SIG-M5 (cell line): Measurements from ENCODE around the gene GABRB3.
"Not testable (repeated sequence)": the region's sequence is repeated elsewhere in the genome, so short reads cannot be mapped to it uniquely, and the experiment has no call there.

Experiments used
- DNase-seq: peaks from one replicate; lab custom pipeline; 2025; lab: John Stamatoyannopoulos, UW

GABRB3 gene

DNA sequence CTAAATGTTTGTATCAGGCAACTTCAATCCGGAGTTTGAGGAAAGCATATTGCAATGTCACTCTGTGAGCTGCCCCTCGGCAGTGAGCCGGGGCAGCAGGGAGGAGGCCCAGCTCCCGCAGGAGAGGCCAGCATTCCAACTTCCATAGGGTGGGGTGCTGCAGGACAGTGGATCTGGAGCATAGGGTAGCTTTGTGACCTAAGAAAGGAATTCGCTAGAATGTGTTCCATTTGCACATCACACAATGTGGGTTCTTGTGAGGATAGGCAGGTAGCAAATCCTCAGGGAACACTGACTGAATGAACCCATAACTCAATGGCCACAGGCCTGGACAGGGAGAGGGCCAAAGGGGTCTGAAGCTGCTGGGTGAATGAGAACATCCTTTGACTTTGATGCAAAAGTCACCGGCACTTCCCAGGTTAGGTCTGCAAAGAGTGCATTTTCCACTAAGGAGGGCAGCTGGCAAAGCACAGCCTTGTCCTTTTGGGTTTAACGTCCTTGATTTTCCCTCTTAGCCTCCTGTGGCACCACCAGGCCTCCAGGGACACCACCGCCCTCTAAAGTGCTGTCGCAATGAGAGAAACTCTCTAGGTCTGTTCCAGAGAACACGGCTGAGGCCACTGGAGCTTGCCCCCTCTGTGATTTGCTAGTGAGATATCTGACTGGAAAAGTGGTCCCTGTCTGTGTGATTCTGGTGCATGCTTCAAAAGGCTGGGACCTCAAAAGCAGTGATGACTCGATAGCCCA lies 36.2 kb downstream of the GABRB3 start:
- no peak for DNase-seq

DNA sequence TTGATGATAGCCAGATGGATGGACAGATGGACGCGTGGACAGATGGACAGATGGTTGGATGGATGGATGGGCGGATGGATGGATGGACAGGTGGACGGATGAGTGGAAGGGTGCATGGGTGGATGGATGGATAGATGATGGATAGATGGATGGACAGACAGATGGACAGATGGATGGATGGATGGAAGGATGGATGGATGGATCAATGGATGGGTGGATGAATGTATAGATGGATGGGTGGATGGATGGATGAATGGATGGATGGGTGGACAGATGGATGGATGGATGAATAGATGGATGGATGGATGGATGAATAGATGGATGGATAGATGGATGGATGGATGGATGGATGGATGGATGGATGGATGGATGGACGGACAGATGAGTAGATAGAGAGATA lies 40.9 kb downstream of the GABRB3 start:
- DNase-seq: no peak

DNA sequence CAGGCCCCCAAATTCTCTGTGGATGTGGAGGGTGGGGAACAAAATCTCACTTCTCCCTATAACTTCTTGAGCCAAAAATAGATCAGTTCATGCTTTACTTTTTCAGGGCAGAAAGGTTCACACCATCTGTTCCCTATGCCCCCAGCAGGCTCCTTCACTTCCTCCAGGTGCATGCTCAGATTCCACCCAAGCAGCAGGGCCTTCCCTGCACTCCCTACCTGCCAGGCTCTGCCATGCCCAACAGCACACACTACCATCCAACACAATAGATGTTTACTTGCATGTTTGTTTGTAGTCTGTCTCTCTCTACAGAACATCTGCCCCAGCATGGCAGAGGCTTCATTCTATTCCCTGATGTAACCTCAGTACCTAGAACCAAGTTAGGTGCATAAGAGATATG lies 43.3 kb downstream of the GABRB3 start:
- DNase-seq: no peak

DNA sequence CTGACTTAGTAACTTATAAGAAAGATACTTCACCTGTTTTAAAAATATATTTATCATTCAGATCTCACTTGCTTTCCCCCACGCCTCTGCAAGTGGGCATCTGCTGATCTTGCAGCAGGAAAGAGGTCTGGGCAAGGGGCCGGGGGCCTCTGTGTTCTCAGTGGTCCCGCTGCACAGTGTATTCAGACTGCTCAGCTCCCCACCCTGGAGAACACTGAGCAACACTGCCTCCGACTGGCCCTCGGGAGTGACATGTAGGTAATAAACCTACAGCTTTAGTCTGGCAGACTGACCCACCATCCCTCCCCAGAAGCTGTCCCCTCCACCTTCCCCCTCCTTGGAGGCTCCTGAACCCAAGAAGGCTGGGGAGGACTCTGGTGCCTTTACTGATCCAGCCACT lies 43.8 kb downstream of the GABRB3 start:
- DNase-seq: no peak

DNA sequence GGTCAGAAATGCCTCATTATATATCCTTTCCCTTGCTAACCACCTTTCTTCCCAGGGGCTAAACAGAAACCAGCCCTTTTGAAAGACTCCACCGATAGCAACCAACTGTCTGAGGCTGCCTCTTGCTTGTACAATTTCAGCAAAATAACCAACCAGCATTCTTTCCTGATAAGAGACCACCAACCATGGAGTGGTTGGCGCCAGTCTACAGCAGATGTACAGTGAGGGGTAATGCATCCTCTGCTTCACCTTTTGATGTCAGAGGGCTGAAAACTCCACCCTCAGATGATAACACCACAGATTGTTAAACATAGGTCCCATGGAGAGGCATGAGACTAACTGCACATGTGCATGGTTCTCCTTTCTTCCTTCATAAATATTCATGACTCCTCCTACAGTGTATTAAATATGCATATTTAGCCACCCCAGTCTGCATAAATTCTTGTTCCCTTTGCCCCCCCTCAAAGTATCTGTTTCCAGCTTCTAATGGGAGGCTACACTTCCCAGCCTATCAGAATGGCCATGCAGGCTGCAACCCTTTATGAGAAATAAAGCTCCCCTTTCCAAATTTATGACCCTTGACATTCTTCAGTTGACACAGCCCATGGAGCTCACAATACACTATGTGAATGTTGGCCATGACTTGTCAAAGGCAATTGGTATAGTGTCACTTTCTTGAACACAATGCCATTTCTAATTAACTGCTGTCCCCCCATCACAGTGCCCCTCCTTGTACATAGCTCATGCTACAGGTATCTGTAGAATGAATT lies 48.3 kb downstream of the GABRB3 start:
- no peak for DNase-seq

DNA sequence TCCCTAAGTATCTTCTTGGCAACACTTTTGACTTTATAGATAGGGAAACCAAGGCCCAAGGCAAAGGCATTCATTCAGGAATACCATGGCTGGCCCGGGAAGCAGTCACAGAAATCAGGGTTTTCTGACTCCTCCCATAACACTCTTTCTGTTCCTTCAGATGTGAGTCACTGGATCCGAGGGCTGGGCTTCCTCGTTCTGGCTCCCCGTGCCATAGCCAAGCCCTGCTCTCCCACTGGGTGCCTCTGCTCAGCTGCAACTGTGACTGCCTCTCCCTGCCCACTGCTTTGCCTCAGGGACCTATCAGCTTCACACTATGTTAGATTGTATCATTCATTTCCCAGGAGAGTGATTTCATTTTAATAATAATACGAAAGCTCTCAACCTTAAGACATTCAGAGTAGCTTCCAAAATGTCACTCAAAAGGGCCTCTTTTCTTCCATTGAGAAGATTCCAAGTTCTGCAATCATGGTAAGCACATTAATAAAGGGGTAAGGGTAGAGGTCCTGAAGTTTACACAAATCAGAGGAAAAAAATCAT lies 50.2 kb downstream of the GABRB3 start:
- no peak for DNase-seq

DNA sequence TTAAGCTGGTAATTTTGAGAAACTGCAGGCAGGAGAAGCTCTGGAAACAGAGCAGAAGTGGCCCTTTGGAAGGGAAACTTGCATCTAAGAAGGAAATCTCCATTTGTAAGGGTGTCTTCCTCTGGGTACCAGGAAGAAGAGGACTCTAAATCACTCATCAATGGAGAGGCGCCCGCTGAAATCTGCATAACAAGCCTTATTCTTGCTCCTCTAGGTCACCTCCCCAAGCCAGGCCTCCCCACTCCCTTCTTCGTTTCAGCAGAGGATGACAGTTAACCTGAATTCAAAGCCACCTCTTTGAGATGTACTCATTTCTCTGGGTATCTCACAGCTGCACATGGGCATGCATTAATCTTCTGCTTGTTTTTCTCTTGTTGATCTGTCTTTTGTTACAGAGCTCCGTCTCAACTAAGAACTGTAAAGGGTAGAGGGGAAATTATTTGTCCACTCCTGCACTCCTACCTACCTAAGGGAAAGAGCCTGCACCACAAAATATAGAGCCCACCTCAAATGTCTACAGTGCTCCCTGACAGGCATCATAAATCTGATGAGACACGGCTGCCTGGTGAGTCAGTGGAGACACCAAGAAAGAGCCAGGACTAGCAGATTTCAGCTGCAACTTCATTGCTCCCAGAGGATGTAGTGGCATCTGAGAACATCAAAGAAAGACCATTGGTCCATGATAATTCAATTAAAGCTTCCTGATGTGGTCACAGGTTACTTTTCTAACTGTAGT lies 51.5 kb downstream of the GABRB3 start:
- no peak for DNase-seq

DNA sequence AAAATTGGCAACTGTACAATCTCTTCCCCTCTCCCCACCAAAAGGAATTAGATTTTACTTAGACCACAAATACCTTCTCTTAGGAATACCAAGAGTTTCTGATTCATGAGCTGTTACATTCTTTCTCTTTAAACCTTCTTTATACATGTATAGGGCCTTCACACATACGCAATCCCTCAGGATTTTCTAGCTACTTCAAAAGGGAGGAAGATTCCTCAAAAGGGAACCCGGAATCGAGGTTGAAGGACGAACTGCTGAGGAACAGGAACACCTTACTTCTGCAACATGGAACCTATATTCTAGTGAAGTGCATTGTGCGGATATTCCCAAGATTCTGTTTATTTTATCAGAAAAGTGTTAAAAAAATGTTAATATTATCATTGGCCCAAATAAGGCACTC lies 52.3 kb downstream of the GABRB3 start:
- DNase-seq: no peak

DNA sequence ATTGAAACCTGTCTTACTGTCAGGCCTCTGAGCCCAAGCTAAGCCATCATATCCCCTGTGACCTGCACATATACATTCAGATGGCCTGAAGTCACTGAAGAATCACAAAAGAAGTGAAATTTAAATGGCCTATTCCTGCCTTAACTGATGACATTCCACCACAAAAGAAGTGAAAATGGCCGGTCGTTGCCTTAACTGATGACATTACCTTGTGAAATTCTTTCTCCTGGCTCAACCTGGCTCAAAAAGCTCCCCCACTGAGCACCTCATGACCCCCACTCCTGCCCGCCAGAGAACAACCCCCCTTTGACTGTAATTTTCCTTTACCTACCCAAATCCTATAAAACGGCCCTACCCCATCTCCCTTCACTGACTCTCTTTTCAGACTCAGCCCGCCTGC lies 53.0 kb downstream of the GABRB3 start:
- not testable (repeated sequence) for DNase-seq

DNA sequence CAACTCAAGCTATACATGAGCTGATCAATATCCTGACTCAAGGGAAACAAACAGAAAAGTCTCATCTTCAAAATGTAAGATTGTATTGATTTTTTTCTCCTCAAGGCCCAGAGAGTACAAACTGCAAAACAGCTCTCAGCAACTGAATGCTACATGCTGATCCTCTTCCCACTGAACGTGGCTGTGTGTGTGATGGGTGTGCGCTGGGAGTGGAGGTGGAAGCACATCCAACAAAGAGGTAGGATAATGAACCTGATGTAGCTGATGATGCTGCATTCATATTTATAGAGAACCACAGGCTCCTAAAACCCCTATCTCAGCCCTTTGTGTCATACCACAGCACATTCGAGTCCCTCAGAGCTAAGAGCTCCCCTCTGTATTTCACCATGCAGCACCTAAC lies 56.8 kb downstream of the GABRB3 start:
- no peak for DNase-seq

DNA sequence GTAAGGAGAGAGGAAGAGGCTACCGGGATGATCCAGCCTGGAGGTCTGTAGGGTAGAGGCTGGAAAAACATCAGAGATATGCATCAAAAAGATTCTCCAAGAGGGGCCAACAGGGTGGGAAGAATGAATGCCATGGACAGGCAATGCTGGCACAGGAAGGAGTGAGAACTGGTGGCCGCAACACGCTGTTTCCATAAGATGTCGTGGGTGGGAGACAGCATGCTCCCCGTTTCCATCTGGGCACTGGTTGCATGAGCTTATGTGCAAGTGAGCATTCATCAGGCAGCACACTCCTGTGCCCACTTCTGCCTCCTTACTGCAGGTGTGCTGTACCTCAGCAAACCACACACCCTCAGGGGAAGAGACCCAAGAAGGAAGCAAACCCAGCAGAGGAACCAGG lies 59.4 kb downstream of the GABRB3 start:
- no peak for DNase-seq

DNA sequence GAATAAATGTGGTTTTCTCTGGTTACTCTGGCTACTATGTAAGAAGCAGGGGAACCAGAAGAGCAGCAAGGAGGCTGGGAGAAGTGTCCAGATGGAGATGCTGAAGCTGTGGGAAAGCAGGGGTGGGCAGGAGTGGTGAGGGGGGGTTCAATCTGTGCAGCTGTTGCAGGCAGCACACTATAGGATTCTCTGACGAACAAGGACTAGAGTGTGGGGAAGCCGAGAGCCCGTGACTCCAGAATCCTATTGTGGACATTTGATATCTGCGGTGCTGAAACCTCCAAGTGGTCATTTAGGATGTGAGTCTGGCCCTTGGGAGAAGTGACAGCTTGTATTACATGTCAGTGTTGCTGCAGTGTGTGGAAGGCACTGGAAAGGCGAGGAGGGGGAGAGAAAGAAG lies 60.5 kb downstream of the GABRB3 start:
- no peak for DNase-seq

DNA sequence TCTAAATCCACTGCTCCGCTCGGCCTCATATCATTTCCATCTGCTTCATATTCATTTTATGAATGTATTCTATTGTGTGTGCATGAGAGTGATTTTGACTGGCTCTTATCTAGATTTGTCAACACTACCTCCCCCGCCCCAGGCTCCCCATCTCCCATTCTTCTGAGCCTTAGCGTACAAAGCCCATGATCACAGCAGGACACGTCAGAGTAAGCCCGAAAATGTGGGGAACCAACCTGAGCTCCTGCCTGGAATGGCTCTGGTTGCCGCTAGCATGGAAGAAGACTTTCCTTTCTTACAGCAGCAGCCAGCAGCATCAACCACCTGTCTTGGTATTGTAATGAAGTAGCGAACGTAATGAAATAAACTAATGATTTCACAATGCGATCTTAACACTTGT lies 61.4 kb downstream of the GABRB3 start:
- DNase-seq: no peak

DNA sequence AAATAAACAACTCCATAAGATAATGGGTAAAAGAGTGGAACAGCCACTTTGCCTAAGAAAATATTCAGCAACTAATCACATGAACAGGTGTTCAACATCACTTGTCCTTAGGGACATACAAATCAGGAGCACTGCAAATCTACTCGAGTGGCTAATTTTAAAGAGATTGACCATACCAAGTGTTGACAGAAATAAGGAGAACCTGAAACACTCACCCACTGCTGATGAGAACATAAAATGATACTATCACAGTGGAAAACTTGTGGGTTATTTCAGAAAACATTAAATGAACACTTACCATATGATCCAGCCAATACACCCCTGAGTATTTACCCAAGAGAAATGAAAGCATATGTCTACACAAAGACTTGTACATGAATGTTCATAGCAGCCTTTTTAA lies 70.5 kb downstream of the GABRB3 start:
- no peak for DNase-seq

DNA sequence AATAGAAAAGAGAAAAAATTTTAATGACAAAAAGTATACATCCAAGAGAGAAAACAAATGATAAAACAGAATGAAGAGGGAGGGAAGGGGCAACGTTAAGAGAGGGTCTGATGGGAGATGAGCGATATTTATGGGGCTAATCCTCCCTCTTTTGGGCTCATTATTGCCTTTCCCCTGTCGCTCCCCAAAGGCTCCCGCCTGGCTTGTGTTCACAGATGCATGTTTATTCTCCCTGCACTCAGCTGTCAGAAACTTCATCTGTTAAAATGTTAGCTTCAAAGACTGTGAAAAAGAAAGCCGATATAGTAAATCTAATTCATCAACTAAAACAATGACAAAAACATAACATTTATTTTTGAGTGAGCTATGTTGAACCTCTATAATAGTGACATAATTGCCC lies 74.3 kb downstream of the GABRB3 start:
- no peak for DNase-seq

DNA sequence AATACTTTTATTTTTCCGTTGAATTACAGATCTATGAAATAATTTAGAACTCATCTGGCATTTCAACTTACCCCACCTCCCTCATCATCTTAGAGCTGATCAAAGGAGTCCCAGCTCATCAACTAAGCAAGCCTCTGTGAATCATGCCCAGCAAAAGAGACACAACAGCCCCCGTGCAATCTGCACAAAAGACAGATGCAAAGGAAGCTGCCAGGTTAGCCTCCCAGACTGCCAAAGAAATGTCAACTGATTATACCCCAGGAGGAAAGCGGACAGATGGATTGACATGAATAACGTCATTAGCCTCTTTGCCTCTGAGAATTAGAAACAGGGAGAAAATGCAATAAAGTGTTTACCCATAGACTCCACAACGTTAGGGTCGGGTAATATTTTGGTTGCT lies 75.0 kb downstream of the GABRB3 start:
- DNase-seq: no peak

DNA sequence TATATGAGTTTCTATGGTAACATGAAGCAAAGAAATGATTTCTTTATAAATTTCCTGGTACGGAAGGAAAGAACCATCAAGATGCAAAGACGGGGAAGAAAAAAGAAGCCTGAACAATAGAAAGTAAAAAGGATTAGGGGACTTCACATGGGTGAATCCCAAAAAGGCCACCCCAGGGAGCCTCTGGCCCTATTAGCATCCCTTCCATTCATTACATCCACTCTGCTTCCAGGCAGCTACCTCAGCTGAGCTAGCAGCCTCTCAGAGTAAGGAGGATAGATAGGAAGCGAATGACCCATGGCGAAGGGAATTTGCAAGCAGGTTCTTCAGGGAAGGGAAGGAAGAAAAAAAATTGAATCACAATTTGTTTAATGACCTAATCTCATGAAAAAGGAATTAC lies 81.6 kb downstream of the GABRB3 start:
- DNase-seq: no peak

DNA sequence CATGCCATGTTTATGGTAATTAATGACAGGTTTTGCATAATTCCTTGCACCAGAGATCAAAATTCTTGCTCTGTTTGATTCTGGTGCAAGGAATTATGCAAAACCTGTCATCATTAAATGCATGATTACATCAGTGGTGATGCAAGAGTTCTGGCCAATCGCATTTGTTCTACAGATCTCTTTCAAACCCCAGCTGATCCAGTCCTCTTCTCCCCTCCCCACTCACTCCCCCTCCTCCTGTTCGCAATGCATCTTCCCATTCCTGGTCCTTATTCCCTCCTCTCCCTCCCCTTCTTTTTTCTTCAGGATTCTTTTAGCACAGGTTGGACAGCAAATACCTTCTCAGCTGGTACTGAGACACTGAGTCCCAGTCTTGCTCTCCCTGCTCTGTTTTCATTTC lies 82.1 kb downstream of the GABRB3 start:
- DNase-seq: no peak

DNA sequence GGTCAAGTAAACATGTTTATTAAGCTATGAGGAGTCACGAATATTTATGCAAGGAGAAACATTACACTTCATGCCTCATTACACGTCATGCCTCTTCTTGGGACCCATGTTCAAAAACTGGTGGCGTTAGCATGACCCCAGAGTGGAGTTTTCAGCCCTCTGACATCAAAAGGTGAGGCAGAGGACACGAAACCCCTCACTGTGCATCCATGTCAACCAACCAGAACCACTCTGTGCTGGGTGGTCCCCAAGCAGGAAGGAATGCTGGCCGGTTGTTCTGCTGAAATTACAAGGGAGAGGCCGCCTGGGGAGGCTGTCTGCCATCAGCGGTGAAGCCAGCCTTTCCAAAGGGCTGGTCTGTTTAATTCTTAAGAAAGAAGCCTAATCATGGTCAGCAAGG lies 83.4 kb downstream of the GABRB3 start:
- no peak for DNase-seq

DNA sequence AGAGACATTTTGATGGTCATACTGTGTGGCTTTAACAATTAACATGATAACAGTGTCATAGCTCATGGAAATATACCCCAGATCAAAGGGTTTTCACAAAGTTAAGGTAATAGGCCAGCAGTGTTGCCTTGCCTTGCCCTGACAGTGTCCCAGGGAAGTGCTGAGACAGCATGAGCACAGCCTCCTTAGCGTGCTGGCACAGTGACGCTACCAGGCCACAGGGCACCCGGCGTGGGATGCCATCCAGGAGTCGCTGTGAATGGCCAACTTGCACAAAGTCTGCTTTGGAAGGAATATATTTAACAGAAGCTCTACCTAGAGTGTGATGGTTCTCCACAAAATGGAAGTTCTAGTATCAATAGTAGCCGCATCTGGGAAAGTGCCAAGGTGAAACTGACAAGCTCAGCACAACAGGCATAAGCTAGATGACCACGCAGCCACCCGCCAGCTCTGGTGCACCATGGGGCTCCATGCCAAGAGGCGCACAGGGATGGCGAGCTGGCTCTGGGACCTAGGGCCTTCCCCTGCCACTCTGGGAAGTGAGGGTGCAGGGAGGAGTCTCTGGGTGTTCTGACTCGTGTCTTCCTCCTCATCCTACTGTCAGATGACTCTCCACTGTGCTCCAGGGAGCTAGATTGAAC lies 86.2 kb downstream of the GABRB3 start:
- DNase-seq: no peak

DNA sequence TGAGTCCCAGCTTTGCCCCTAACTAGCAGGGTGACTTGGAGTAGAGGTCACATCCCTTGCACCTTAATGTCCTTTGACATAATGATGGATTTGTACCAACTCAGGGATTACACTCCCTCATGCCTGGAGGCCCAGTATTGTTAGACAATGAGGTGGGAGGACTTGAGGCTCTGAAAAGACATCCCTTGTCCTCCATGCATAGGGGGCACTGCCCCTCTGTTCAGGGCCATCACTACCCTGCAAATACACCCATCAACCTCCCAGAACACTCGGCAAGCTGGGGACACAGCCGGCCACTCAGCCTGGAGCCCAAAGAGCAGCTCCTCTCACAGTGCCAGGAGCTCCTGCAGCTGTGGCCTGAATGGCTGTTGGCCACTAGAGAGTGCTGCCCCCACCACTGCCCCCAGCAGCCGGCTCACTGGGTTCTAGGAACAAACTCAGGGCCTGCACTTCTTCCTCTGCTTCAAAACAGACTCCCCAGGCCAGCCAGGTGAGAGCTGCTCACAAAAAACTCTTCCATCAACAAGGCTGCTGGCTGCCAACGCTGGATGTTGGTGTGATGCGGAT lies 90.2 kb downstream of the GABRB3 start:
- DNase-seq: no peak

DNA sequence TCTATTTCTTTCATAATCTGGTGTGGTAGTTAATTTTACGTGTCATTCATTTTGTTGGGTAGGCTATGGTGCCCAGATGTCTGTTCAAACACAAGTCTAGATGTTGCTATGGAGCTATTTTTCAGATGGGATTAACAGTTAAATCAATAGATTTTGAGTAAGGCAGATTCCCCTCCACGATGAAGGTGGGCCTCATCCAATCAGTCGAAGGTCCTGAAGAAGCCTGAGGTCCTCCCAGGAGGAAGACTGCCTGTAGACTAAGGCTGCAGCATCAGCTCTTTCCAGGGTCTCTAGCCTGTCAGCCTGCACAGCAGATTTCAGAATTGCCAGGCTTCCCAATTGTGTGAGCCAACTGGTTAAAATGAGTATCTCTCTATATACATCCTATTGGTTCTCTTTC lies 92.9 kb downstream of the GABRB3 start:
- no peak for DNase-seq
